Uterus (tissue), 4 donors: ENCODE data around the gene RIPOR1. TPM values are rescaled to one million over a fixed set of nuclear protein-coding genes. Genes with fewer than 3 reads are reported as not detected.
"Not testable (repeated sequence)": the region's sequence is repeated elsewhere in the genome, so short reads cannot be mapped to it uniquely, and the experiment has no call there.

Experiments
- DNase-seq, 2 donors: peaks; one replicate each; pipeline ENCODE4 v3.0.0-alpha.2; 2019 to 2020
- H3K27ac ChIP-seq, 2 donors: fragments of 200-600 bp; sonication (generic); 1 replicate in 1 of 2; 2 replicates in 1 of 2; pipeline ENCODE4 v1.5.1; 2016 to 2018
- H3K27me3 ChIP-seq, 2 donors: fragments of 200-600 bp; sonication (generic); one replicate each; pipeline ENCODE4 v1.5.1; 2018 to 2019; ENCODE audit warnings: control low read depth in 1 of 2
- H3K36me3 ChIP-seq, 2 donors: fragments of 200-600 bp; sonication (generic); one replicate each; pipeline ENCODE4 v1.5.1; 2019; ENCODE audit warnings: control low read depth in 1 of 2
- H3K4me1 ChIP-seq, 2 donors: fragments of 200-600 bp; sonication (generic); one replicate each; pipeline ENCODE4 v1.5.1; 2018 to 2019; ENCODE audit warnings: control low read depth in 1 of 2
- H3K4me3 ChIP-seq, 2 donors: fragments of 200-600 bp; sonication (generic); 1 replicate in 1 of 2; 2 replicates in 1 of 2; pipeline ENCODE4 v1.5.1; 2018 to 2019; ENCODE audit warnings: mild to moderate bottlenecking in 1 of 2
- H3K9me3 ChIP-seq, 2 donors: fragments of 200-600 bp; sonication (generic); one replicate each; pipeline ENCODE4 v1.5.1; 2019; ENCODE audit warnings: control low read depth in 1 of 2
- POLR2A ChIP-seq, 2 donors: fragments of 450-650 bp; IDR thresholded peaks; one replicate each; pipeline ENCODE4 v1.6.1; 2016; ENCODE audit warnings: antibody characterized with exemption in 2 of 2, mild to moderate bottlenecking in 1 of 2, moderate library complexity in 1 of 2
- intact Hi-C: fragments of 100-400 bp; cut with DNase I; formaldehyde crosslinking; loops from one replicate; pipeline ENCODE4 v1.15.1; 2023; ENCODE audit warnings: low total_unique reads
- total RNA-seq, 4 donors: library from RNA; depleted of rRNA in 3 of 4; stranded (reverse); fragments of >200 nt in 3 of 4; gene quantifications; one replicate each; pipeline versions ENCODE4 v1.1.0 to v1.2.4, GENCODE V29; 2014 to 2023
- TF ChIP-seq, protein P1 (sequence below), 4 experiments: fragments of 200-600 bp in 2 of 4; fragments of 450-650 bp in 2 of 4; sonication (generic) in 2 of 4; IDR thresholded peaks; one replicate each; pipeline ENCODE4 v1.5.1; 2016 to 2019; ENCODE audit warnings: antibody characterized with exemption in 4 of 4, mild to moderate bottlenecking in 2 of 4, moderate library complexity in 1 of 4
- donor health status: DM: yes; HTN: yes; CAD: no.

The RIPOR1 gene
- total RNA-seq, 4 donors from 2014 or later, result 48.2 to 137 (median 57.4) TPM

DNA sequence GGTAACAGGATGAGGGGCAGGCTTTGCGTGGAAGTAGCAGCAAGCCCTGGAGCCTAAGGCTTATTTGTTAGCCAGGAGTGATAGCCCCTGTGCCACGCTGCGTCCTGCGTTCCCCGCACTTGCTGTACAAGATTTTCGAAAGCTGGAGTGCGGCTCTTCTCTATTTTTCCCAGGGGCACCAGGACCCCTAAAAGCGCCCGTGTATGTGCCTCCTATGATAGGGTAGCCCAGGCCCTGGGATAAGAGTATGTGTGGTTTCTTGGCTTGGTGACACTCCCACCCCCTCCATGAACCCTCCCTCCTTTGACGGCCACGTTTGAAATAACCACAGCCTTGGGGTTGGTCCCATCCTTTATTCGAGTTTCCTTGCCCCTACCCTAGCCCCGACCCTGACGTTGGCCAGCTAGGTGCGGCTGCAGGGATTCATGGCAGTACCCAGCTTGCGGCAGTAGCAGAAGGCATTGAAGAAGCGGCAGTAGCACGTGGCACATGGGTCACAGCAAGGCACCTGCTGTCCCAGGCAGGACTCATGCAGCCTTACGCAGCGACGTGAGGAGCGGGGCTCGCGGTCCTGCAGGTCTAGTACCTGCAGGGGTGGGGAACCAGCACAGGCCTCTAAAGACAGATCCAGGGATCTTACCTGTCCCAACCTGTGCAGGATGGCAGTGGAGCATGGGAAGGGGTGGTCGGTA lies 46.2 kb upstream of the RIPOR1 start:
- H3K27me3 ChIP-seq, result no peaks in the 10 kb centered on the region
- DNase-seq, result no peak
- peaks cover 0 to 6% of the 10 kb centered on the region in 2 donors for H3K4me1 ChIP-seq
- peak overlapping the region; percentile 74 to 76 for H3K27ac ChIP-seq
- no peaks in the 10 kb centered on the region for H3K36me3 ChIP-seq
- no peak for TF ChIP-seq POLR2A (IDR thresholded peaks at IDR 0.05)
- TF ChIP-seq, protein P1, sequence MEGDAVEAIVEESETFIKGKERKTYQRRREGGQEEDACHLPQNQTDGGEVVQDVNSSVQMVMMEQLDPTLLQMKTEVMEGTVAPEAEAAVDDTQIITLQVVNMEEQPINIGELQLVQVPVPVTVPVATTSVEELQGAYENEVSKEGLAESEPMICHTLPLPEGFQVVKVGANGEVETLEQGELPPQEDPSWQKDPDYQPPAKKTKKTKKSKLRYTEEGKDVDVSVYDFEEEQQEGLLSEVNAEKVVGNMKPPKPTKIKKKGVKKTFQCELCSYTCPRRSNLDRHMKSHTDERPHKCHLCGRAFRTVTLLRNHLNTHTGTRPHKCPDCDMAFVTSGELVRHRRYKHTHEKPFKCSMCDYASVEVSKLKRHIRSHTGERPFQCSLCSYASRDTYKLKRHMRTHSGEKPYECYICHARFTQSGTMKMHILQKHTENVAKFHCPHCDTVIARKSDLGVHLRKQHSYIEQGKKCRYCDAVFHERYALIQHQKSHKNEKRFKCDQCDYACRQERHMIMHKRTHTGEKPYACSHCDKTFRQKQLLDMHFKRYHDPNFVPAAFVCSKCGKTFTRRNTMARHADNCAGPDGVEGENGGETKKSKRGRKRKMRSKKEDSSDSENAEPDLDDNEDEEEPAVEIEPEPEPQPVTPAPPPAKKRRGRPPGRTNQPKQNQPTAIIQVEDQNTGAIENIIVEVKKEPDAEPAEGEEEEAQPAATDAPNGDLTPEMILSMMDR (IDR thresholded peaks at IDR 0.05), result no peak
- intact Hi-C loops, result no loop called here
- H3K4me3 ChIP-seq, result peak overlapping the region in 1 of 2 donors; percentile 87
- no peaks in the 10 kb centered on the region for H3K9me3 ChIP-seq

DNA sequence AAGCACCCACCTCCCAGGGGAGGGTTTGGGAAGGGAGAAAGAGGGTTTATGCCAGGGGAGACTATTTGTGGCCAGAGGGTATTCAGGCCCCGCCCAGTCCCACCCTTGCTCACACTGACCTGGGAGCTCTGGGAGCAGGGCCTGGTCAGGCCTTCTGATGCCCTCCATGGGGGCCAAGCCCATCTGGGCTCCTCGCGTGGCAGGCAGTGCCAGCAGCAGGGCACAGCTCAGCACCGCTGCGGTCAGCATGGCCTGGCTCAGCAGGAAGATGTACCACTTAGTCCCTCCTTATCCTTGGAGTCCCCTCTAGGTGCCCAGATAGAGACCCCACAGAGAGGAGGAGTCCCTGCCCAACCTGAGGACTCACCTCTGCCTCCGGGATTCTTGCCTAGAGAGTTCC lies 45.5 kb upstream of the RIPOR1 start, which contains the start of gene AGRP:
TSS of gene AGRP (minus strand) at position 398 of the 400 bp plus-strand sequence. CDS start at position 249, 149 bp downstream.
- Histone ChIP-seq H3K4me1 (peaks cover 0 to 6% of the 10 kb centered on the region in 2 donors), H3K4me3 (no peak within 1 kb of the TSS), H3K36me3 (no peaks in the 10 kb centered on the region), H3K27ac (peak within 1 kb of the TSS; percentile 74 to 76), H3K27me3 (no peaks in the 10 kb centered on the region), H3K9me3 (no peaks in the 10 kb centered on the region)
- DNase-seq, result no peak
- no peak for TF ChIP-seq POLR2A (IDR thresholded peaks at IDR 0.05)
- TF ChIP-seq, protein P1 (IDR thresholded peaks at IDR 0.05), result no peak
- intact Hi-C loops, result no loop called here

DNA sequence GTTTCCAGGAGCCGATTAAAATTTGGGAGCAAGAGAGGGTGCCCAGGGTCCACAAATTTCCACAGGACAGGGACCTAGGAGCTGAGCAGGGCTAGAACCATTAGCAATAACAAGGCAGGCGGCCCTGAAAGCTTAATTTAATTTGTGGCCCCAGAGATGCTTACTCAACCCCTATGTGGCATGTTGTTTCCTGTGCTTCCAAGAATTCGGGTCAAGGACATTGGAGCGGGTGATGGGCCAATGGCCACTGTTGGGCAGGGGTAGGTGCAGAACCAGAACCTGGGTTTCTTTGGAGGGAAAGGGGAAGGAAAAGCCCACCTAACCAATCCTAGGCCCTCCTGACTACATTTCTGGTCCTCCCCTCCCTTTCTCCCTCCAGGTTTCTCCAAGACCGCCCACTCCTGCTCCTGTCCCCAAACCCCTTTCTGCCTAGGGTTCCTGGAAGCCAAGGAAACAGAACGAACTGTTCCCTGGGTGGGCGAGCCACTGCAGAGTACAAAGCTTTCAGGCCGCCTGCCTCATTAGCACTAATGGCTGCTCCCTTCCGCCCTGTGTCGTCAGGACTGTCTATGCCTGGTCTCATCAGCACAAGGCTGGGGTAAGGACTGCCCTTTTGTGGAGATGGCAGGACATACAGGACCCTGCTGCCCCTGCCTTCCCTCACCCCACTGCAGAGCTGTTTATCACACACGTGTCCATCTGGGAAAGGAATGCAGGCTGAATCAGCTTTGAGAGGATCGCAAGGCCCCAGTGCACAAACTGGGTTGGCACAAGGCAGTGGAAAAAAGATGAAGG lies 44.7 kb upstream of the RIPOR1 start:
- TF ChIP-seq, protein P1 (IDR thresholded peaks at IDR 0.05), result no peak
- TF ChIP-seq POLR2A (IDR thresholded peaks at IDR 0.05), result no peak
- DNase-seq, result no peak
- intact Hi-C loops, result no loop called here
- Histone ChIP-seq H3K9me3 (no peaks in the 10 kb centered on the region), H3K4me3 (no peak overlapping the region), H3K4me1 (peaks cover 0 to 6% of the 10 kb centered on the region in 2 donors), H3K27me3 (no peaks in the 10 kb centered on the region), H3K27ac (no peak overlapping the region), H3K36me3 (no peaks in the 10 kb centered on the region)

DNA sequence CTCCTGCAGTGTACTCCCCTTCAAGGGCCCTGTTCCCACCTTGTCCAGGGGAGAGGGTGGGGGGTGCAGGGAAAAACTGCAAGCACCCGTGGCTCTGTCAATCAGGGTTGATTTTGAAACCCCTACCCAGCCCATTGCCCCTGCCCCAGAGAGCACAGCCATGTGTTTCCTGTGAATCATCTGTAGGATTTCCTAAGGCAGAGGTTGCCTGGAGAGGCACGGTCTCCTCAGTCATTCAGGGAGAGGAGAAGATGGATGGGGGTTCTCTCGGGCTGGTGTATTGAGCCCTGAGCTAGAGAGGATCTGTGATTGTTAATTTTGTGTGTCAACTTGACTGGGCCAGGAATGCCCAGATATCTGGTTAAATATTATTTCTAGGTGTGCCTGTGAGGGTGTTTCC lies 41.8 kb upstream of the RIPOR1 start:
- Histone ChIP-seq H3K36me3 (no peaks in the 10 kb centered on the region), H3K9me3 (no peaks in the 10 kb centered on the region), H3K4me3 (no peak overlapping the region), H3K27me3 (no peaks in the 10 kb centered on the region), H3K27ac (no peak overlapping the region), H3K4me1 (no peaks in the 10 kb centered on the region)
- intact Hi-C loops, result loop anchor here (2.0 kb wide), 1 partner anchor 32 kb away; no protein-coding TSS in a partner anchor
- TF ChIP-seq, protein P1 (IDR thresholded peaks at IDR 0.05), result no peak
- no peak for DNase-seq

DNA sequence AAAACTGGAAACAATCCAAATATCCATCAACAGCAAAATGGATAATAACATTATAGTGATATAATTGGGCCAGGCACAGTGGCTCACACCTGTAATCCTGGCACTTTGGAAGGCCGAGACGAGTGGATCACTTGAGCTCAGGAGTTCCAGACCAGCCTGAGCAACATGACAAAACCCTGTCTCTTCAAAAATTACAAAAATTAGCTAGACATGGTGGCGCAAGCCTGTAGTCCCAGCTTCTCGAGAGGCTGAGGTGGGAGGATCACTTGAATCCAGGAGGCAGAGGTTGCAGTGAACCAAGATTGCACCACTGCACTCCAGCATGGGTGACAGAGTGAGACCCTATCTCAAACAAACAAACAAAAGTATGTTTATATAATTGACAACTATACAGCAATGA lies 41.1 kb upstream of the RIPOR1 start:
- intact Hi-C loops, result loop anchor here (2.0 kb wide), 1 partner anchor 31 kb away; no protein-coding TSS in a partner anchor
- not testable (repeated sequence) for H3K36me3 ChIP-seq, H3K27me3 ChIP-seq, H3K4me1 ChIP-seq, H3K4me3 ChIP-seq, H3K27ac ChIP-seq, DNase-seq, H3K9me3 ChIP-seq
